COR-L47 (cell line): ENCODE results near the gene RPGR.

Experiments used
- DNase-seq: peaks from one replicate; lab custom pipeline; 2025; lab: John Stamatoyannopoulos, UW

The RPGR gene

DNA sequence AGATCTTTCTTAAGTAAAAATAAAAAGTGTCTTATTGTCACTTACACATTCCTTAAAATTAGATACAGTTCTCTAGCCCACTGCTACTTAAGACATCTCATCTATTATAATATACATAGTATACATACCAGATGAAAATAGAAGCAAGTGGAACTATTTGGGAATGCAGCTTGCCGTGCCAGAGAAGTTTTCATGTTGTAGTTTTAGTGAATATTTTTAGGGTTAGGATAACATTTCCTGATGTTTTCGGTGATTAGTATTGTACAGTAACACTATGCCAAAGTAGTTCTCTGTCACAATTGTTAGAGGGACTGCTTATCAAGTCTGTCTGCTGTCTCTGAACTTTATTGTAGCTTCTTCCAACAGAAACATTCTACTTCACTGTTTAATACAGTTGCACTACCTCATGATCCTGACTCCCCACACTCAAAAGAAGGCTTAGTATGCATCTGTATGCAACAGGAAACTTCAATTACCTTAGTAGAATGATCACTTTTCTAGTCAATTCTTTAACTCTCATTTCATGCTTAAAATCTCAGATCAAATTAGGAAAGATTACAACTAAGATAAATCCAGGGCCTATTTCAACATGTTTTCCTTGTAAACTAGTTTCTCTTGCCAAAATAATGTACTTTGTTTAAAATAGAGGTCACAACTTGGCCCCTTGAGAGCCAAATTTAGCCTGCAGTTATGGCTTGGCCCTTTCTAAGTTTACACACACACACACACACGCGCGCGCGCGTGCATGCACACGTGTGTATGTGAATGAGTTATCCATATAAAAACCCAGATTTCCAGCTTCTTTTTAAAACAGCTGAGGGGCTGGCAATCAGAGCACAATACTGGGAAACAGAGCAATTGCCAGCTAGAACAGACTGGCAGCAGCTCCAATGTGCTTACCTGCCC, 64.3 kb downstream of the RPGR start:
- no peak for DNase-seq

DNA sequence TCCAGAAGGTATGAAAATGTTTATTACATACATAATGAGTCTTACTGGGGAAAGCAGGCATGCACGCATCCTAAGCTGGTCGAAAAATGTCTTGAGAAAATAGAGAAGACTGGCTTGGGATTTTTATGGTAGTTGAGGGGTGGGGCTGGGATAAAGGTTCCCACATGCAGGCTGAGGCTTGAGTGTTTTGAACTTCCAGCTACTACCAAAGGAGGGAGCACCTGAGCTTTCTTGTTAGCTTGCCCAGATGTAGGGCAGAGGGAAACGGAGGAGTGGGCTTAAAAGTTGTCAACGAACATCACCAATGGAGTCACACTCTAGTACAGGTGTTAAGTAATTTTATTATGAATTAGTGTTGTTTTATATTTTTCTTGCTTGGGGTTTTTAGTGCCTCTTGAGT, 67.1 kb downstream of the RPGR start:
- no peak for DNase-seq

DNA sequence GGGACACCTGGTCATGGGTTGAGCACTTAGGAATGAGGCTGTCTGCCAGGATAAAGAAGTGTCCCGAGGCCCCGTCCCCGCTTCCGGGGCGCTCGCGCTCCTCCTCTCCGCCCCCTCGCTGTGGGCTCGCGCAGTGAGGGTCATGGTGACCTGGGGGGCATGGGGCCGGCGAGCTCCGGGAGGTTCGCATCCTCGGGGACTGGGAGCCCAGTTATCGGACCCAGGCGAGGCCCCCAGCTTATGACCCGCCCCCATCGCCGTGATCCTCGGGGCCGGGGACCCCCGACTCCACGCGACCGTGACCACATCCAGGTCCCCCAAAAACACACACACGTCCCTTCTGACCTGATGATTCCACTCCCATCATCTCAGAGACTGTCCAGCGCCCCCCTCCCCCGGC, 71.3 kb downstream of the RPGR start:
- no peak for DNase-seq

DNA sequence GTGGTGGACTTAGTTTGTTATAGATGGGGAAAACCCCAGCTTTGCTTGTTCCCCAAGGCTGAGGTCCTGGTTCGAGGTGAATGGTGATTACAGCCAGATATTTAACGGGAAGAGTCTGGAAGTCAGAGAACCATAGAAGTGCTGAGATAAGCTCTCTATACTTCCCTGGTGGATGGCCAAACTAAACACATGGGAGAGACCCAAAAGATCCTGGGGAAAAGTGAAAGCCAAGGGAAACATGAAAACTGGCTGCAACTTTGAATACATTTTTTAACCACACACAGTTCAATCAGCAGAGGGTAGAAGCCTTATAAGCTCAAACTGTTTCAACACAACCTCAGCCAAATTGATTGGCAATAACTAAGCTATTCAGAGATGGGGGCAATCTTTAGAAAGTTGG, 77.3 kb downstream of the RPGR start:
- DNase-seq = no peak

DNA sequence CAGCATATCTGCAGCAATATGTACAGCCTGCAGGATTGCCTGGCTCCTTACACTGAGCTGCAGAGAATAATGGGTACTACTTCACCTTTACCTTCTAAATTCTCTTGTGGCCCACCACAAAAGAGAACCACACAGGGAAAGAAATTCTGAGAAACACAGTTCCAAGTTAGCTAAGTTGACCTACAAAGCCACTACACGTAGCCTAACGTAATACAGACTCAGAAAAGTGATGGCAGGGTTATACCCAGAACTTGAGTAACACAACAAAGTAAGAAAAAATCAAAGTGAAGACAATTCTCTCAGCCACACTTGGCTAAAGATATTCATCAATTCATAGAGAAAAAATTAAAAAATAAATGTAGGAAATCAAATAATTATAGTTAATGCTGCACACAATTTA, 80.3 kb downstream of the RPGR start:
- no peak for DNase-seq

DNA sequence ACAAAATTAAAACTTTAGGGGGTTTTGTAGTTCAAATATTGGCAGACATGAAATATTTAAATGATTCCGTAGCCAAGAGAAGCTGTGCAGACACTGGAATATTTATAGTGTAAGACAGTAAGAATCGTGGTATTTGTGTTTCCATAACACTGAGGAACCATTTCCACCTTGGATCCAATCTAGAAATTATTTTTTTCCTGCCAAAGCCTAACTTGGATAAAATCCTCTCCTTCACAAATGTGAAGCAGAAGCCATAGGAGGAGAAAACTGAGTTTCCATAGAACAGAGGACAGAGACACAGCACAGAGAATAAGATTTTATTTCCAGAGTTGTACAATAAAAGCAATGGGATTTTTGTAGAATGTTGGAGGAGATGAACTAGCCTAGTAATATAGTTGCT, 86.8 kb downstream of the RPGR start:
- DNase-seq = no peak

DNA sequence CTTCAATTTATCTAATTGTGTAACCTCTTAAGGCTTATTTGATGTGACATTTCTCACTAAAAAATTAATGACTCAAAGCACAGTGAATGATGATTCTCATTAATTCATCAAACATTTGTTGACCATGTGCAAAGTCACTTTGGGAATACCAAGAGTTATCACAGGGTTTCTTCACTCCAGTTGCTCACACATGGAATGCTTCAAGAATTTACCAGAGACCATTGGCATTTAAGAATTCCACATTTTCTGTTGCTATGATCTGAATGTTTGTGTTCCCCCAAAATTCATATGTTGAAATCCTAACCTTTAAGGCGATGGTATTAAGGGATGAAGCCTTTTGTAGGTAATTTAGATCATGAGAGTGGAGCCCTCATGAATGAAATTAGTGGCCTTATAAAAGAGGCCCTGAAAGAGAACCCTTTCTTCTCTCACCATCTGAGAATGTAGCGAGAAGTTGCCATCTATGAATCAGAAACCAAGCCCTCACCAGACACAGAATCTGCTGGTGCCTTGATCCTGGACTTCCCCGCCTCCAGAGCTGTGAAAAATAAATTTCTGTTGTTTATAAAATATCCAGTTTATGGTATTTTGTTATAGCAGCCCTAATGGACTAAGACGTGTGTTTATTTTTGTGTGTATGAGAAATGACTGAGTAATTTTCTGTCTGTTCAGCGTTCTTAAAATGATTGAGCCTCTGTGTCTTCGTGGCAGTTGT, 90.3 kb downstream of the RPGR start:
- no peak for DNase-seq

DNA sequence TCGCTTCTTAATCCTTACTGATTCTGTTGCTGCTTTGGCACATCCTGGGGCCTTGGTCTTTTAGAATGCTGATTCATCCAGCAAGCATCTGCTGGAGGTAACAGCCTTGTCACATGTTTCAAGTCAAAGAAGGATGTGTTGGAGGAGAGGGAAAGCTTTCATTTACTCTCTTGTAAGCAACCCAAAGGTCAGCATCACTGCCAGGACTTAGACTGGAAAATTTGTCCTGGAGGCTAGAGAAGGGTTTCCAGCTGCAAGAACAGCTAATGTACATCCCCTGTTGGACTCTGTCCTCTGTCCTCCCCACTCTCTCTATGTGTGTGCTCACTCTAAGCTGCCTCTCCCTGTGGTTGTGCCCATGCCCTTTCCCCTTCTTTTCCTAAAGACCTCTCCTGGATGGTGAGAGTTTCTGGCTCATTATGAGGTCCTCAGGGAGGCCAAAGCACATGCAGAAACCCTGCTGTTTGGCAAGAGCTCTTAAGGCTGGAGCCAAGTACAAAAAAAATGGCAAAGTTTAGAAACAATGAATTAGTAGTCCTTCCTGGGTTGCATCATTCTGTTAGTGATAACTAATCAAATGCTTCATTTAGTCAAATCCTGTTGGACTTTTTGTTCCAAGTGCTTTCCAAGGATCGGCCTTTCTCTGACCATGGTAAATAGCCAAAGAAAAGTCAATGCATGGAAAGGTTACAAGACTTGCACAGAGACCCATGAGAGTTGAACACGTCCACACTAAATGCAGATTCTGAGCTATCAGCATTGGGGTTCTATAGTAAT, 93.2 kb downstream of the RPGR start:
- DNase-seq = no peak

DNA sequence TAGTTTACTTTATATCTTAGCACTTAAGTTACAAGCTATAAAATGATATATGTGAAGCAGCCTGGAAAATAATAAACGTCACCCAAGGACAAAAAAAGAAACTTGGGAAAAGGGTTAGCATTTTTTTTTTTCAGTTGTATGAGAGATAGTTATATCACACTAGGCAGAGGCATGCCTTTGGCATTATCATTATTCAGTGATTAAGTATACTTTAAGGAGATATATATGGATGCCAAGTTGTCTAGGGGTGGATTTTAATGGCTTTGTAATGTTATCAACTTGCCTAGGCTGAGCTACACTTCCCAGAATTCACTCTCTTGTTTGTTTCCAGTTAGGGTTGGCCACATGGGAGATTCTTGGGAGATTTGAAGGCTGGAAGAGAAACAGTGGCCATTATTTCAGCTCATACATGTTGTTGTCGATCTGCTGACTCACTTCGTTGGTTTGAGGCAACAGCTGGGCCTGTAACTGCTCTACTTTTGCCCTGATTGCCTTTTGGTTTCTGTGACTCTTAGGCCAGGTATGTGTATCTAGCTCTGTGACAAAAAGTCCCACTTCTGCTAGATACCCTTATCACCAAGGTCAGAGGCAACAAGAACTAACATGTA, 95.1 kb downstream of the RPGR start:
- no peak for DNase-seq

DNA sequence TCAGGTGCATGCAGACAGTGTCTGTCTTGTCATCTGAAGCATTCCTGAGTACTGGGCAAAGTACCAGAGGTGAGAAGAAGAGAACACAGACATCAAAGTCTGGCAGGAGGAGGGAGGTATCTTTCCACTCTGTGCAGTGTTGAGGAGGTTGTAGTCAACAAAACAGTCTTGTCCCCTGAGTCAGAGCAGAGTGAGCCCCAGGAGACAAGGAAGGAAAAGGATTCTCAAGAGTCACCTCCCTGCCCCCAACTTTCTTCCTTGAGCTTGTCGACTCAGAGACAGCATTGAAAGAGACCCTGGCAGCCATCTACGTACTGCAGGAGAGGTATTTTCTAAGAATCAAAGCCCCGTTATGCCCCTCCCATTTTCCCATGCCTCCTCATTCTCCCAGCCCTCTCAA, 102.2 kb downstream of the RPGR start:
- no peak for DNase-seq

DNA sequence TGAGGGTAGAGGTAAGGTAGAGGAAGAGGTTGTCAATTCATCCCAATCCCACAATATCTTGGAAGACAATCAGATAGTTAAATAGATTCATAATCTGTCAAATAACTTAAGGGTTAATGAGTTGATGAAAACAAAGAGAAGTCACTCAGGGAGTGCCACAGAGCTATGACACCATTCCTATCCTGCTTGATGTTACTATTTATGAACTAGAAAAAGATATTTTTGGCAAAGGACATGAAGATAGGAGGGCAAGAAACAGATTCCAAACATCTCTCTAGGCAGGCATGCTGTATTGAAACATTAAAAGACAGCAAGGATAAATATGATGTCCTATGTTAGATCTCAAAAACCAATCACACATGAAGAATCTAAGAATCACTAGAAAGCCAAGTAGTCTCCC, 103.1 kb downstream of the RPGR start:
- no peak for DNase-seq

DNA sequence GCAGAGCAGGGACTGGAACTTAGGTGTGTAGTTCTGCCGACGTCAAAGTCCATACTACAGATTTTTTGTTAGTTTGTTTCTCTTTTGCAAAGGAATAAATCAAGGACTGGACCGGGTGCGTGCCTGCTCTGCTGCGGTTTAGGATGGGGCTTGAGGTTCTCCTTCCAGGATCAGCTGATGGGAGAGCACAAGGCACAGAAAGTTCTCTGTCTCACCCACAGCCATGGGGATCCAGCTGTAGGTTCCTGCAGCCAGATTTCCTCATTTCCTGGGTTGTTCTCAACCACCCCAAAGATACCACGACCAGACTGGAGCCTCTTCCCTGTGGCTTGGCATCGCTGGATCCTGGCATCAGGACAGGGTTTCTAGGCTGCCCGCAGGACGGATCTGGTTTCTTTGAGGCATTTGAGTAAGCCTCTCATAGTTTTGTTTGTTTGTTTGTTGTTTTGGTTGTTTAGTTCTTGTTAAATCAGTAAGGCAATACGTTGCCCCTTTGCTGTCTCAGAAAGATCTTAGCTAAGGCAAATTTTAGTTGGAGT, 105.8 kb downstream of the RPGR start:
- DNase-seq = no peak

DNA sequence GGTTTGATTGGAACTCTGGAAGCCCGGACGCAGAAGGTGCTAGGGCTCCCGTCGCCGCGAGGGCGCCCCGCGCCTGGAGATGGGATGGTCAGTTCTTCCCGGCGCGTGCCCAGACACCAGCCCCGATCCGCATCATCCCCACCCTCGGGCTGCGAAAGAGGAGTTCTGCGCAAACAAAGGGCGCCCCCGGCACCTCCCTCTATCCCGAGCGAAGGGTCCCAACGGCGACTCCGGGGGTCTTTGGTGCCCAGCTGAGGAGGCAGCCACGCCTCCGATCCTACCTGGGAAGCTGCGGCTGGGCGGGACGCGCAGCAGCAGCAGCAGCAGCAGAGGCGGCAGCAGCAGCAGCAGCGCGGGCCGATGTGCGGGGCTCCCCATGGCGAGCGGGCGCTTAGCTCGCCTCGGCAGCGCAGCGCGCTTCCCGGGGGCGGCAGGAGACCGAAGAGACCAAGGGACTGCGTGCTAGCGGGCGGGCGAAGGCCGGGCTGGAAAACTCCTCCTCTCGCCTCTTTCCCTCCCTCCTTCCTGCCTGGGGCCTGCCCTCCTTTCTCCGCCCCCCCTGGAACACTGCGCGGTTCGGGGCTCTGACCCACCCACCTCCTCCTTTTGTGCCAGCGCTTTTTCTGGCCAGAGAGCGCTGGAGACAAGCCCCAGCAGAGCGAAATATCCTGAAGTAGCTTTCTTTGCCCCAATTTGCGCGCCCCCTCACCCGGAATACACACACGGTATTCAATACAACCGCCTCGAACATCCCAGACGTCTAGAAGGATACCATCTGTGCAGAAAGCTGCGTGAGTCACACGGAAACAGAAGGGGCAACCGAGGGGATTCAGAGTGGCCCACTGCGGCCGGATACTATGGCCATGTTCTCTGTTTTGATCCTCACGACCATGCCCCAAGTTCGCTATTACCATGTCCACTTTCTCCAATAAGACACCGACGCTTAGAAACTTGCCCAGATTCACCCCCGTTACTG, 106.6 kb downstream of the RPGR start, which contains the start of gene SRPX:
Gene SRPX (minus strand): TSS at position 457 of the 976 bp plus-strand sequence. CDS start 79 bp downstream, at position 378.
- DNase-seq = no peak

DNA sequence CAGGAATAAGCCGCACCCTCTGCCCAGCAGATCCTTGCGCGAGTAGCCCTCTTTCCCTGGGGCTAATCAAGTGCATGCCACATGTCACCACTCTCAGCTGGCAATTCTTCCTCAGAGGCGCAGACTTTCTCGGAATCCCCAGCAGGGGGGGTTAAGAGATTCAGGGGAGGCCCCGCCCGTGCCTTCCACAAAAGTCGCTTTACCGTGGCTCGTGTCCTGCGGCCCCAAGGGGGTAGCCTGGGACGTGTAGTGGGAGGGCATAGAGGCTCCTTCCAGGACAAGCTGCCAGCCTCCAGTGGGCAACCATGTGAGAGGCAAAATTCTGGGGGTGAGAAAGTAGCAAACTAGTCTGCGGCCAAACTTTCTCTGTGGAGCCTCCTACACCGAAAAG, 107.3 kb downstream of the RPGR start:
- DNase-seq = no peak
